GM19238 (cell line): Measurements from ENCODE around the gene BRMS1.
"Not testable (repeated sequence)": the region's sequence is repeated elsewhere in the genome, so short reads cannot be mapped to it uniquely, and the experiment has no call there.

Source experiments
- DNase-seq: peaks from one replicate; pipeline ENCODE4 v3.0.0; 2011; ENCODE audit warnings: low spot score; ENCODE audit not compliant: insufficient read length

The BRMS1 gene, protein sequence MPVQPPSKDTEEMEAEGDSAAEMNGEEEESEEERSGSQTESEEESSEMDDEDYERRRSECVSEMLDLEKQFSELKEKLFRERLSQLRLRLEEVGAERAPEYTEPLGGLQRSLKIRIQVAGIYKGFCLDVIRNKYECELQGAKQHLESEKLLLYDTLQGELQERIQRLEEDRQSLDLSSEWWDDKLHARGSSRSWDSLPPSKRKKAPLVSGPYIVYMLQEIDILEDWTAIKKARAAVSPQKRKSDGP

DNA sequence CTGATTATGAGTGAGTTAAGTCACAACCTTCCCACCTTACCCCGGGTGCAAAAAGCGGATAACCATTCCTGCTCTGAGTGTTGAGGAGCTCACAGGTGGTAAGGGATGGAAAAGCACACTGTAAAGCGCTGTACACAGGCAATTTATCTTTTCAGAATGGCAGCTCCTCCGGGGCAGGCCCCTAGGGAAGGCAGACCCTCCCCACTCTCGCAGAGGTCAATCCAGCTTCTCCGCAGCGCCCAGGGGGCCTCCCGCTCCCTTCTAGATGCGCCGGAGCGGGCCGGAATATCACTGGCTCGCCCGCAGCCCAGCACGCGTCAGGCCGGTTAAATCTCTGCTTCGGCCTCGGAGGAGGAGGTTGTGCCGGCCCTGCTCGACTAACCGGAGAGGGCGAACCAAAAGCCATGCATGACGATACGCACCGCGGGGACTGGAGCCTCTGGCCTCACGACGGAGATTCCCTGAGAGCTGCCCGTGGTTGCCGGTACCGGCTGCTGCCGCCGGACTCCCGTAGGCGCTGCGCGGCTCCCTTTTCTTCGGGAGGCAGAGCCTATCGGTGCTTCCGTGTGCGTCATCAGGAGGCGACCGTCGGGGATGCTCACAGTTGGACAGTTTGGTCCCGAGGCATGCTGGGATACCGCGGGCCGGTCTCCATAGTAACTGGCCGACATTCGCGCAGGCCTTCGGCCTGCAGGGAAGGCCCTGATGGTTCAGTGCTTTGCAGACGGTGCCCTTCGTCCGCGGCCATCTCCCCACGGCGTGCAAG is at the start of gene BRMS1:
TSS of gene BRMS1 (minus strand) at position 555 of the 766 bp plus-strand sequence. CDS start 2,870 bp downstream, outside the sequence.
- DNase-seq = peak; percentile 98

DNA sequence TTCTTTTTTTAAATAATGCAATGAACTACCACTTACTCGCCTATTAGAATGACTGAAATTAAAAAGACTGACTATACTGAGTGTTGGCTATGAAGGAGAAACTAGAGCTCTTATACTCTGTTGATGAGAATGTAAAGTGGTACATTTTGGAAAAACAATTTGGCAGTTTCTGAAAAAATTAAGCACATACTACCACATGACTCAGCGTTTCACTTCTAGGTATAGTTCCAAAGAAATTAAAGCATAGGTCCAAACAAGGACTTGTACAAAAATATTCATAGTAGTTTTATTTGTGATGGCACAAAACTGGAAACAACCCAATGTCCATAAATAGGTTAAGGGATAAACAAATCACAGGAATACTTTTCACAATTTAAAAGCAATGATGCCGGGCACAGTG is 49.0 kb upstream of the BRMS1 start:
- no peak for DNase-seq

DNA sequence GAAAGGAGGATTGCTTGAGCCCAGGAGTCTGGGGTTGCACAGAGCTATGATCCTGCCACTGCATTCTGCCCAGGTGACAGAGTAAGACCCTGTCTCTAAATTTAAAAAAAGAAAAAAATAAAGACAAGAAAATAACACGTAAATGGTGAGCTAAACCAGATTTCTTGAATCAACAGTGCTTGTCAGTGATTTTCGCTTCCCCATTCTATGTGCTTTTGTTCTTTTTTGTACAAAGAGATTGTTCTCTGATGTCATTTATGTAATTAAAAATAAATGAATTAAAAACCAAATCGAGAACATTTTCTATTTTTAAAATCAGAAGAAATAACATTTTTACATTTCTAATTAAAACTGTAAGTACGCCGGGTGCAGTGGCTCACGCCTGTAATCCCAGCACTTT is 46.4 kb upstream of the BRMS1 start:
- DNase-seq = no peak

DNA sequence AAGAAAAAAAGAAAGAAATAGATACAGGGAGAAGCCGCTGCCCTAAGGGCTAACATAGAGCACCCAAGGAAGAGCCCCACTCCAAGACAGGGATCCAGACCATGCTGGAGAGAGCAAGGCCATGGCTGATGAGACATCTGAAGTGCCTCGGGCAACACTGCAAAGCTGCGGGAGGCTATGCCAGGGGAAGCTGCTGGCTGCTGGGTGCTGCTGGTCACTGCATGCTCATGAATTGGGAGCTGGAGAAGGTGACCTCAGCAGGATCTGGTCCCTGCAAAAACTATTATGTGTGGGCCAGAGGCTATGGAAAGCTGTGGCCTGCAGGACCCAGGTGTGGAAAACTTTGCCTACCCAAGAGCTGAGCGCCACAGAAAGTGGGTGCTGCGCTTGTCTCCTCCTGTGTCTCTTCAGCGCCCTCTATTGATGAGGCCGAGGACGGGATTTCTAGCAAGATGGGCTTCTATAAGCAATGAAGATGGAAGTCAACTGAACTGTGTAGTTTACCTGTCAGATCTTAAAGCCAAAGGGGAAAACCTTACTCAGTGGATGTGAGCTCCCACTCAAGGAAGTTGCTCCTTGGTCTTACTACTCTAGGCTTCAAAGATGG is 44.0 kb upstream of the BRMS1 start:
- DNase-seq = peak; percentile 39

DNA sequence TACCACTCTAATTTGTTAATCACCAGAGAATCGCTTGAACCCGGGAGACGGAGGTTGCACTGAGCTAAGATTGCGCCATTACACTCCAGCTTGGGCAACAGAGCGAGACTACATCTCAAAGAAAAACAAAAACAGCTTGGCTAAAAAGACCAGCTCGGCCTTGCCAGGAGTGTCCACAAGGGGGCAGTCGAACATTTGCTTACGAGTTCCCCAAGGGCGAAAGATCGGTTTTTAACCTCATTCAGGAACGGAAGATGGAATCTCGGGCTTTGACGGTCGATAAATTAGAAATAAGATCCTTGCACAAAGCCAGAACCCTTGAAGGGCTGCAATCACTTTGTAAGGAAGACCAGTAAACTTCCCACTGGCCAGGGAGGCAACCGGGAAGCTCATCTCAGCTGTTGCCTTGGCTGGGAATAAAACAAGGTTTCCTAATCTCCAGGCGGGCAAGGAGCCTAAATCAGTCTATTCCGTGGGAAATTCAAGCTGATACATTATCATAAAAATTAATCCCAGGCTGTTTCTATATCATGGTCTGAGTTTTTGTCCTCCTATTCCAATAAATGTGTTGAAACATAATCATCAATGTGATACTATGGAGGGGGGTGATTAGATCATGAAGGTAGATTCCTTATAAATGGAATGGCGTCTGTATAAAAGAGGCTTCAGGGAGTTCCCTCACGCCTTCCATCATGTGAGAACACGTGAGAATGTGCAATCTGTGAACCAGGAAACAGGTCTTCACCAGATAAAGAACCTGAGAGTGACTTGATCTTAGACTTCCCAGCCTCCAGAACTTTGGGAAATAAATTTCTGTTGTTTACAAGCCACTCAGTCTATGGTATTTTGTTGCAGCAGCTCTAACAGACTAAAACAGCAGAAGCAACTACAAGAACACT is 41.5 kb upstream of the BRMS1 start:
- DNase-seq = peak; percentile 37

DNA sequence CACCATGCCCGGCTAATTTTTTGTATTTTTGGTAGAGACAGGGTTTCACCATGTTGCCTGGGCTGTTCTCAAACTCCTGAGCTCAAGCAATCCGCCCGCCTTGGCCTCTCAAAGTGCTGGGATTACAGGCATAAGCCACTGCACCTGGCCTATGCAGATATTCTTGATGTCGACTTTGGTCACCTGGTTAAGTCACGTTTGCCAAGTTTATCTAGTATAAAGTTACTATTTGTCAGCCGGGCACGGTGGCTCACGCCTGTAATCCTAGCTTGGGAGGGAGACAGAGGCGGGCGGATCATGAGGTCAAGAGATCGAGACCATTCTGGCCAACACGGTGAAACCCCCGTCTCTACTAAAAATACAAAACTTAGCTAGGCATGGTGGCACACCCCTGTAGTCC is 39.4 kb upstream of the BRMS1 start:
- not testable (repeated sequence) for DNase-seq

DNA sequence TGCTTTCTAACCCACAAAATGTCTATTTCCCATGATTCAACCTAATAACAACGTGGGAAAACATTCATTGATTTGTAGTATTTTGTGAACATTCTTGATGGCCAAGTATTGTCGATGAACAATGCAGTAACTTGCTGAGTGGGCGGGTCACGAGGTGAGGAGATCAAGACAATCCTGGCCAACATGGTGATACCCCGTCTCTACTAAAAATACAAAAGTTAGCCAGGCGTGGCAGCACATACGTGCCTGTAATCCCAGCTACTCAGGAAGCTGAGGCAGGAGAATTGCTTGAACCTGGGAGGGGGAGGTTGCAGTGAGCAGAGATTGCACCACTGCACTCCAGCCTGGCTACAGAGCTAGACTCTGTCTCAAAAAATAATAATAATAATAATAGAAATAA is 35.4 kb upstream of the BRMS1 start:
- DNase-seq = not testable (repeated sequence)

DNA sequence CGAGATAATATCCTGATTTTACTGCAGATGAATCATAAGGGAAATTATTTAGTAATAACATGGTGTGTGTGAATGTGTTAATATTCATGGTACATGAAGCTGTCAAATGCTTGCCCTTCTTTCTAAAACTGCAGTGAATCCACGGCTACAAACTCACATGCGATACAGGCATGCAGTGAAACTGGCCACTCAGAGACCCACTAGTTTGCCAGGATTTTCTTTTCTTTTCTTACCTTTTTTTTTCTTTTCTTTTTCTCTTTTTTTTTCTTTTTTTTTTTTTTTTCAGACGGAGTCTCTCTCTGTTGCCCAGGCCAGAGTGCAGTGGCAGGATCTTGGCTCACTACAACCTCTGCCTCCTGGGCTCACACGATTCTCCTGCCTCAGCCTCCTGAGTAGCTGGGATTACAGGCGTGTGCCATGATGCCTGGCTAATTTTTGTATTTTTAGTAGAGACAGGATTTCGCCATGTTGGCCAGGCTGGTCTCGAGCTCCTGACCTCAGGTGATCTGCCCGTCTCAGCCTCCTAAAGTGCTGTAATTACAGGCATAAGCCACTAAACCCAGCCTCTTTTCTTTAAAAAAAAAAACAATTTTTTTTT is 28.9 kb upstream of the BRMS1 start:
- DNase-seq = not testable (repeated sequence)

DNA sequence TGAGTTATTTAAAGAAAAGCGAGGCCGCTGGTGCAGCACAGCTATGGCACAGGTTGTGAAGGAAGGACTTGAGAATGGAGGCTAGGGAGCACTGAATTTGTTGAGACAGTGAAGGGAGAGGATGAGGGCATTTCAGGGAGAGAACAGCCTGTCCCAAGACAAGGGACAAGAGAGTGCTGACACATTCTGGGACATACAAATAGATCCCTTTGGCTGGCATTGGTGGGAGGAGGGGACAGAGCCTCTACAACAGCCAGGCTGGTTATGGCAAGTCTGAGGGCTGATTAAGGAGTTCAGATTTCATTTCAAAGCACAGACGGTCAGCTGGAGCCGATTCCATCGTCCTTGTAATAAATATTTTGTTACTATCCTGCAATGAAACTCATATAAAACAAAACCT is 28.4 kb upstream of the BRMS1 start:
- no peak for DNase-seq

DNA sequence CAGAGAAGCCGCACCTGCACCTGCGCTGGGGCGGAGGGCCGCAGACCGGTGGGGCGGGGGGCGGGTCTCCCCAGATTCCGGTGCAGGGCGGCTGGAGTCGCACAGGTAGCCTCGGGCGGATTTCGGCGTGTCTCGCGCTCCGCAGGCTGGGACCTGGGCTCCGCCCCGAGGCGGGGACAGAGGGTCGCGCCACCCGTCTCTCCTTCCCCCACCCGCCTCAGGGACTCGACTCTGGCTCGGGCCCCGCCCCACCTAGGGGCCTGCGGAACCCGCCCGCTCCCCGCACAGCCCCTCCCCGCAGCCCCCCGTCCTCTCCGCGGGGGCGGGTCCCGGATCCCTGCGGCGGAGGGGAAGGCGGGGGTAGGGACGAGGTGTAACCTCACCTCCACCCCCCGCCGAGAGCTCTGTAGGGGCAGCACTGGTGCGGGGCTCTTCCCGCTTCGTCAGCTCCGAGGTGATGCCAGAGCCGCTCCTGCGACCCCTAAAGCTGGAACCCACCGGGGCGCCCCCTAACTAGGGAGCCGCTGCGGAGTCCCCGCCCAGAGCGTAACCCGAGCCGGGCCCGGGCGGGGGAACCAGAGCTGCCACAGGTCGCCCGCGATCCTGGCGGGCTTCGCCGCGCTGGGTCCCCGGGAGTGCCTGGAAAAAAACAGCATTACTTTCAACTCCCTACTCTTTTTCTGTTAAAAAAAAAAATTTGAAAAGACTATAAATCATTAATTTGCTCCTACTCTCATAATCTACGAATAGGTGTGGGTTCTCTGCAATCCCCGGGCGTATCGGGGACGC is 26.9 kb upstream of the BRMS1 start, which contains the start of gene SLC29A2:
TSS of gene SLC29A2 (minus strand) at position 134 of the 789 bp plus-strand sequence. CDS start 169 bp downstream, outside the sequence.
- DNase-seq = peak; percentile 61

DNA sequence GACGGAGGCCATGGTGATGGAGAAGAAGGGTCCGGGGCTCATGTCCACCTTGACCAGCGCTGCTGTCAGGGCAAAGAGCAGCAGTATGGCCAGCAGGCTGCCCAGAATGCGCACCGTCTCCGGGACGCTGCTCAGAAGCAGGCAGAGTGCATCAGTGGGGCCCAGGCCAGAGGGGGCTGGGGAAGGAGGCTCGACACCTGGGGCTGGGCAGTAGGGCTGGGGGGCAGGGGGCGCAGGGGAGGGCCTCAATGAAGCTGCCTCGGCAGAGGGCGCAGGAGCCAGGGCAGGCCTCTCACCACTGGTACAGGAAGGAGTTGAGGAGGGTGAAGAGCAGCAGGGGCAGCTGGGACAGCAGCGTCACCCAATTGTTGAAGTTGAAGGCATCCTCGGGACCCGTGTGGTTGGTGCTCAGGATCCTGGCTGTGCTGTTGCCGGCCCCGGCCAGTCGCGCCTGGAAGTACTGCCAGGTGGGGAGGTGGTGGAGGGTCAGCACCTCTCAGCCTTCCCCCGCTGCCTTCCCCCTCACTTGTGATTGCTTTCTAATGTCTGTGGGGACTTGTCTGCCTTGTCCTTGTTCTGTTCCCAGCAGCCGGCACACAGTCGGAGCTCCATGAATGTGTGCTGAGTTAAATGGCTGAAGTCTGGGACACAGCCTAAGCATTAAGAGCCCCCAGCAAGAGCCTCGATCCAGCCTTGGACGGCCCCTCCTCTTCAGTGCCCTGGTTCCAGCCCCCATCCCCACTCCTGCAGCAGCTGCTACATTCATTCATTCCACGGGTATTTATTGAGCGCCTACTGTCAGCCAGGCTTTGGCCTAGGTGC is 24.4 kb upstream of the BRMS1 start:
- DNase-seq = no peak

DNA sequence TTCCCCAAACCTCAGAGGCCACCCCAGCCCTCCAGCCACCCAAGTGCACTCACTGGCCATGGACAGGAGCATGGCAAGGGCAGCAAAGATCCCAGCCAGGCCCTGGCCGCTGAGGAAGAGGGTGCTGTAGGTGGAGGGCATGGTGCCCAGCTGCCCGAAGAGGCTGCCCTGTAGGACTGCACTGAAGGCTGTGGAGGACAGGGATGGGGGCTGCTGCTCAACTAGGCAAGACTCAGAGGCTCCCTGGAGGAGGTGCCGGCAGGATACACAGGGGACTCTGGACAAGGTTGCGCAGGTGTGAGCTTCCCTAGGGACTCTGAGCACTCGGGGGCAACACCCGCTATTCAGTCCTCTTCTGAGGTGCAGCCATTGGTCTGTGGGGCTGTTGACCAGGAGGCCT is 23.6 kb upstream of the BRMS1 start:
- no peak for DNase-seq

DNA sequence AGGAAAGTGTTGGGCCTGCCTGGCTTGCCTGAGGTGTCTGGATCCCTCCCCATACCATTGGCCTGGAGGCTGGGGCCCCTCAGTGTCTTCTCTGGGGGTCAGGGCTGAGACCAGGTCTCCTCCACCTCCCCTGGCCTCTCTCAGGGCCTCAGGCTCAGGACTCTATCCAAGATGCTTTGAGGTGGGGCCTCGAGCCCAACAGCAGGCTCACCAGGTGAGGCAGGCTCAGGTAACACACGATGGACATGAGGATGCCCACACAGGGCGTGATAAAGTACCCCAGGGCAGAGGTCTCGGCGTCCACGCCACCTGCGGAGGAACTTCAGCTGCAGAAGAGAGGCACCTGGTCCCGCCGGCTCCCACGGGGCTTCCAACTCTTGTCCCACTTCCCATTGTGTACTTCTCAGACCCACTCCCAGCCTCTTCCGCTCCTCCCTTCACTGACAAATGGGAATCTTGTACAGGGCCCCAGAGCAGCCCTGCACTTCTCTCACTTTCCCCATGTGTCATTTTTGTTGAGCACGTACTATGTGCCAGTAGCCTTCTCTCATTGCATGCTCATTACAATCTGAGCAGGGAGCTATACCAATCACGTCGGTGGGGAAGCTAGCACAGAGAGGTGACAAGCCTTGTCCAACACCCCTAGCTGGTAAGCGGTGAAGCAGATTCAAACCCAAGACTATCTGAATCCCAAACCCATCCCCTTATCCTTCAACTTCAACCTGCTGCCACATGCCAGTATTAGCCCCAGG is 22.8 kb upstream of the BRMS1 start:
- no peak for DNase-seq

DNA sequence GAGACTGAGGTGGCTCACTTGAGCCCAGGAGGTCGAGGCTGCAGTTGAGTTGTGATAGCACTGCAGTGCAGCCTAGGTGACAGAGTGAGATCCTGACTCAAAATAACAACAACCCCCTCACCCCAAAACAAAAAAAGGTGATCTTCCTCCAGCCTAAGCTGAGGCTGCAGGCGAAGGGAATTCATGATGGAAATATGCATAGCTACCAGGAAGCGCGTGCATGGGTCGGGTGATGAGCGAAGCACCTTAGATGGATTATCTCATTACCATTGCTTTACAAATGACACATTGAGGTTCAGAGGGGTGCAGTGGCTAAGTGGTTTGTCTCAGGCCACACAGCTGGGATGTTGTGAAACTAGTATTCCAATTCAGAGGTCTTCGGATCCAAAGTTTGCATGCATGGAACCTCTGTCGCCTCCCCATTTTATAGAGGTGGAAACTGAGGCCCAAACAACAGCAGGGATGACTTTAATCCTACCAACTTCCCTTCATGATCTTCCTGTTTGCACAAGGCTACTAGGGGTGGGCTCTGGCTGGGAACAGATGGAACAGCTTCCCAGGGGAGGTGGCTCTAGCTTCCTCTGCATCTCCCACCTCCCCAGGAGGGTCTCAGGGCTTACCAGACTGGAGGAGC is 22.1 kb upstream of the BRMS1 start:
- no peak for DNase-seq

DNA sequence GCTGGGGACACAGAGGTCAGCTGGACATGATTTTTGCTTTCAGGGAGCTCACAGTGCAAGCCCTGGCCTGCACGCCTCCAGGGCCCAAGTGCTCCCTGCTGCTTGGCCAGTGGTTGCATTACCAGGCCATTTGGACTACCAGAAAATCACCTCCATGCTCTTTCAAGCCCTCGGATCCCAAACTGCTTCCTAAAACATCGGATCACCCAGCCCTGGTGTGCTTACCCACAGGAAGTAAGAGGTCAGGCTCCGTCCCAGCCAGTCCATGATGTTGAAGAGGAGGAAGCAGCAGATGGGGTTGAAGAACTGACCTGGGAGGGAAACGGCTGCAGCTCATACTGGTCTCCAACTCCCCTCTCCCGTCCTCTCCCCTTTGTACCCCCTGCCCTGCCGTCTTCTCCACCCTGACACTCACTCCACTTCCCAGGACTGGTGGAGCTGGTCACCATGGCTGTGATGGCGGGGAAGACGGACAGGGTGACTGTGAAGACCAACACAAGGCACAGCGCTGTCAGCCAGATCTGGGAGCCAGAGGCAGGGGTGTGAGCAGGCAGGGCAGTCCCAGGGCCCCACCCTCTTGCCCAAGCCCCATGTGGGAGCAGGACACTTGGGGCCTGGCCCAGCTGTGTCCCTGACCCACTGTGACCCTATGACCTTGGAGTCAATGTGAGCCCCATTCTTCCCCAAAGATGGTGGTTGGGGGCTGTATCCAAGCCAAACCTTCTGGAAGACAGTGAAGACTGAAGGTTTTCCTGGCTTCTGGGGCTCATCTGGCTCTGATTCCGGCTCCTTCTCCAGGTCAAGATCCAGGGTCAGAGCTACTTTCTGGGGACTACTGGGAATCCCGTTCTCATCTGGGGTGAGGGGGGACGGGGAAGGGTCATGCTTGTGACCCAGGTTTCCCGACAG is 21.1 kb upstream of the BRMS1 start:
- DNase-seq = no peak

DNA sequence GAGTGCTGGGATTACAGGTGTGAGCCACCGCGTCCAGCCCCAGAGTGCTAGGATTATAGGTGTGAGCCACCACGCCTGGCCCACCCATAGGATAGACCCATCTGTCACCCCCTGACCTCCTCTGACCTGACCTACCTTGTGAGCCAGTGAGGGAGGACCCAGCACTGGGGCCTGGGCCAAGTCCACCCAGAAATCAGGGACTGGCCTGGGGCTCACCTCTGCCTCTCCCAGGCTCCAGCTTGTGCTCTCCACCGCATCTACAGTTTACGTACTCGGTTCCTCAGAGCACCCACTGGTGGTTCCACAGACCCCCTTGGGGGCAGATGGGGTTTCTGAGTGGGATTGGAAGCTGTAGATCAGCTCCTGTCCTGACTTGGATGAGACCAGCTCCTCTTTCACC is 20.3 kb upstream of the BRMS1 start:
- no peak for DNase-seq
